ENCODE measurements around the gene IDH3B.

Gene IDH3B

GRCh38 chr20:2612073-2612472 is 51.9 kb downstream of the IDH3B start:
- DNase-seq, result no peak

DNA sequence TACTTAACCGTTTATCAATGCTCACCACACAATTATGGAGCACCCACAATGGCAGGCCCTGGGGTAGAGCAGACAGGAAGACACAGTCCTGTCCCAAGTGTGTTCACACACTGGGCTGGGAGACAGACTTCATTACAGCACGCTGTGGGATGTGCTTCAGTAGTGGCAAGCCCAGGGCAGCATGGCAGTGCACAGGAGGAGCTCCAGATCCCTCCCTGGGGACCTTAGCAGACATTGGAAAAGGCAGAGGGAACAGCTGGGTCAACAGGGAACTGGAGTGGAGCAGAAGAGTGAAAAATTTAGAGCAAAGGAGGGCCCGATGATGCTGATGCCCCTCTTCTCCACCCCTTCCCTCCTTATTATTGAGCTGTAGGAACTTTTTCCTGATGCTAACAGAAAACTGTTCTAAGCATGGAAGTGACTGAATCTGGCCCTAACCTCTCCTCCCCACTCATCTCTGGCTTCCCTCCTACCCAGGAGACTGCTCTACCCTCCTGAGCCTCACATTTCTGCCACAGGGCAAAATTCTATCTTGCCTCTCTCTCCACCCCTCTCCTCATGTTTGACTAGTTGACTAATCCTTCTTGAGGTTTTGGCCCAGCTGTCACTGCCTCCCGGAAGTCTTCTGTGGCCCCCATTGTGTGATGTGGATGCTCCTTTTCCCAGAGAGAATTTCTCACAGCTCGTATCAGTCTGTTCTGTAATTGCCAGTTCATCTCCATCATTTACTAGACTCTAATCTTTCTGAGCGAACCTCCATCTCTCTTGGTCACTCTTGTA is 52.9 kb downstream of the IDH3B start:
- no peak for DNase-seq

- DNase-seq, result no peak
Observed at GRCh38 chr20:2610326-2610725, 53.7 kb downstream of the IDH3B start.

Measured in right forelimb (tissue), 1 donor.